Right ventricle myocardium inferior (tissue), 1 donor: ENCODE results near the gene KRTAP4-2. TPM values are rescaled to one million over a fixed set of nuclear protein-coding genes. Genes with fewer than 3 reads are reported as not detected.

ENCODE experiments used
- total RNA-seq: library from RNA; stranded (reverse); fragmentation: NEBNext Ultra II Directional; extraction: Animal tissue kit (Norgen Biotek cat#: 25700); gene quantifications from one replicate; pipeline ENCODE4 v1.2.1, GENCODE V29; 2021
- donor health status: DM: no; HTN: yes; CAD: no; lungs with severe emphysema.

KRTAP4-2 gene
- total RNA-seq, 1 donor from 2014 or later: not detected

Other genes with a start within 250 kb of the KRTAP4-2 start
- gene KRT23, start 240.6 kb downstream of the KRTAP4-2 start, total RNA-seq: 0.16 TPM
- gene KRT39, start 211.3 kb downstream of the KRTAP4-2 start, total RNA-seq: not detected
- gene KRT40, start 193.9 kb downstream of the KRTAP4-2 start, total RNA-seq: not detected
- gene KRTAP3-3, start 184.1 kb downstream of the KRTAP4-2 start, total RNA-seq: not detected
- not detected for gene KRTAP3-2, start 178.3 kb downstream of the KRTAP4-2 start, total RNA-seq
- not detected for gene KRTAP3-1, start 169.1 kb downstream of the KRTAP4-2 start, total RNA-seq
- gene KRTAP1-5, start 151.0 kb downstream of the KRTAP4-2 start, total RNA-seq: not detected
- gene KRTAP1-4, start 148.0 kb downstream of the KRTAP4-2 start, total RNA-seq: not detected
- not detected for gene KRTAP1-3, start 143.3 kb downstream of the KRTAP4-2 start, total RNA-seq
- not detected for gene KRTAP1-1, start 136.8 kb downstream of the KRTAP4-2 start, total RNA-seq
- gene KRTAP2-1, start 130.9 kb downstream of the KRTAP4-2 start, total RNA-seq: not detected
- gene KRTAP2-2, start 123.0 kb downstream of the KRTAP4-2 start, total RNA-seq: not detected
- not detected for gene KRTAP2-3, start 118.1 kb downstream of the KRTAP4-2 start, total RNA-seq
- not detected for gene KRTAP2-4, start 112.3 kb downstream of the KRTAP4-2 start, total RNA-seq
- gene KRTAP4-7, start 94.1 kb downstream of the KRTAP4-2 start, total RNA-seq: not detected
- gene KRTAP4-8, start 80.1 kb downstream of the KRTAP4-2 start, total RNA-seq: not detected
- not detected for gene KRTAP4-16, start 76.0 kb downstream of the KRTAP4-2 start, total RNA-seq
- not detected for gene KRTAP4-9, start 72.8 kb downstream of the KRTAP4-2 start, total RNA-seq
- not detected for gene KRTAP4-11, start 59.8 kb downstream of the KRTAP4-2 start, total RNA-seq
- not detected for gene KRTAP4-12, start 54.0 kb downstream of the KRTAP4-2 start, total RNA-seq
- not detected for gene KRTAP4-6, start 37.7 kb downstream of the KRTAP4-2 start, total RNA-seq
- not detected for gene KRTAP4-5, start 28.4 kb downstream of the KRTAP4-2 start, total RNA-seq
- gene KRTAP4-4, start 17.5 kb downstream of the KRTAP4-2 start, total RNA-seq: not detected
- not detected for gene KRTAP4-3, start 10.0 kb downstream of the KRTAP4-2 start, total RNA-seq
- not detected for gene KRTAP4-1, start 6.7 kb upstream of the KRTAP4-2 start, total RNA-seq
- not detected for gene KRTAP9-1, start 11.7 kb upstream of the KRTAP4-2 start, total RNA-seq
- gene KRTAP9-2, start 48.4 kb upstream of the KRTAP4-2 start, total RNA-seq: not detected
- not detected for gene KRTAP9-3, start 54.2 kb upstream of the KRTAP4-2 start, total RNA-seq
- not detected for gene KRTAP9-8, start 59.8 kb upstream of the KRTAP4-2 start, total RNA-seq
- not detected for gene KRTAP9-4, start 71.5 kb upstream of the KRTAP4-2 start, total RNA-seq
- not detected for gene KRTAP9-9, start 77.2 kb upstream of the KRTAP4-2 start, total RNA-seq
- not detected for gene KRTAP9-6, start 87.2 kb upstream of the KRTAP4-2 start, total RNA-seq
- gene KRTAP9-7, start 97.5 kb upstream of the KRTAP4-2 start, total RNA-seq: not detected
- not detected for gene KRTAP29-1, start 124.6 kb upstream of the KRTAP4-2 start, total RNA-seq
- gene KRTAP16-1, start 131.1 kb upstream of the KRTAP4-2 start, total RNA-seq: not detected
- gene KRTAP17-1, start 137.5 kb upstream of the KRTAP4-2 start, total RNA-seq: not detected
- gene KRT33A, start 172.6 kb upstream of the KRTAP4-2 start, total RNA-seq: not detected
- not detected for gene KRT33B, start 191.6 kb upstream of the KRTAP4-2 start, total RNA-seq
- not detected for gene KRT34, start 204.1 kb upstream of the KRTAP4-2 start, total RNA-seq
- gene KRT31, start 219.4 kb upstream of the KRTAP4-2 start, total RNA-seq: not detected
- not detected for gene KRT37, start 246.4 kb upstream of the KRTAP4-2 start, total RNA-seq